Cortex of kidney (tissue), 1 donor: ENCODE results near the gene GTF3C1.
"Not testable (repeated sequence)": the region's sequence is repeated elsewhere in the genome, so short reads cannot be mapped to it uniquely, and the experiment has no call there.

Source experiments
- DNase-seq: peaks from one replicate; lab custom pipeline; 2025; lab: John Stamatoyannopoulos, UW

GTF3C1 gene

GRCh38 chr16:27462200-27462845, 87.4 kb downstream of the GTF3C1 start:
- DNase-seq: no peak

GRCh38 chr16:27461483-27462171, 88.1 kb downstream of the GTF3C1 start:
- DNase-seq: no peak

- DNase-seq: no peak
Observed at GRCh38 chr16:27460663-27461482, 88.8 kb downstream of the GTF3C1 start.

- DNase-seq: no peak
Observed at GRCh38 chr16:27460213-27460612, 89.5 kb downstream of the GTF3C1 start.

- DNase-seq: no peak
Observed at GRCh38 chr16:27458987-27459688, 90.6 kb downstream of the GTF3C1 start.

GRCh38 chr16:27458258-27458657, 91.5 kb downstream of the GTF3C1 start:
- DNase-seq: no peak

GRCh38 chr16:27457605-27457900, 92.2 kb downstream of the GTF3C1 start:
- DNase-seq: not testable (repeated sequence)

GRCh38 chr16:27455700-27456099, 94.0 kb downstream of the GTF3C1 start:
- DNase-seq: no peak

- DNase-seq: no peak
Observed at GRCh38 chr16:27453494-27453825, 96.3 kb downstream of the GTF3C1 start.

- no peak for DNase-seq
Observed at GRCh38 chr16:27452569-27453493, 96.9 kb downstream of the GTF3C1 start.

- DNase-seq: no peak
Observed at GRCh38 chr16:27450196-27450549, 99.5 kb downstream of the GTF3C1 start.

- DNase-seq: no peak
Observed at GRCh38 chr16:27449434-27450195, 100.1 kb downstream of the GTF3C1 start.

- DNase-seq: no peak
Observed at GRCh38 chr16:27448532-27449433, 100.9 kb downstream of the GTF3C1 start.

- no peak for DNase-seq
Observed at GRCh38 chr16:27447301-27447700, 102.4 kb downstream of the GTF3C1 start.

GRCh38 chr16:27446721-27447120, 103.0 kb downstream of the GTF3C1 start:
- DNase-seq: no peak

GRCh38 chr16:27445502-27446175, 104.1 kb downstream of the GTF3C1 start:
- DNase-seq: no peak

GRCh38 chr16:27444470-27444869, 105.2 kb downstream of the GTF3C1 start:
- DNase-seq: no peak

GRCh38 chr16:27444015-27444414, 105.7 kb downstream of the GTF3C1 start:
- DNase-seq: no peak

GRCh38 chr16:27441998-27442397, 107.7 kb downstream of the GTF3C1 start:
- DNase-seq: no peak
